HG03457 (cell line): ENCODE measurements around the gene ARHGDIB.

Experiments
- ATAC-seq: cut with Tn5 transposase; IDR thresholded peaks from one replicate; pipeline ENCODE4 v1.9.1; 2021; ENCODE audit warnings: moderate number of reproducible peaks; ENCODE audit not compliant: unreplicated experiment

Gene ARHGDIB

GRCh38 chr12:14984036-14984435 lies 22.6 kb upstream of the ARHGDIB start:
- no peak for ATAC-seq

DNA sequence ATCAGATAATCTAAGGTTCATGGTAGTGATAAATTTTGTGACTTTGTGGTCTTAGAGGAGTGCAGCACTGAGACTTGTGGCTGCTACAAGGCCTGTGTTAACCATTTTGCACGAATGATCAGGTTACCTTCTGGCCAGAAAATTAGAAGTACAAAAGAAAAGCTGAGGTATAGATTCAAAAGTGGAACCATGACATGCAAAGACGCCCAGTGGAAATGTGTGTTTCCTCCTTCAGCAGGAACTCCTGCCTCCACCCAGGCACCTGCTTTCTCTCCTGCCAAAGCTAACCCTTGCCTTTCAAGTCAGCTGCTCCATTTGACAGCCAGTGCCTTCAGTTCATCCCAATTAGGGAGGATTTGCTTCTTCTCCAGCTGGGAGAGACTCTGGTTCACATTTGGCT lies 21.6 kb upstream of the ARHGDIB start:
- ATAC-seq, result no peak

DNA sequence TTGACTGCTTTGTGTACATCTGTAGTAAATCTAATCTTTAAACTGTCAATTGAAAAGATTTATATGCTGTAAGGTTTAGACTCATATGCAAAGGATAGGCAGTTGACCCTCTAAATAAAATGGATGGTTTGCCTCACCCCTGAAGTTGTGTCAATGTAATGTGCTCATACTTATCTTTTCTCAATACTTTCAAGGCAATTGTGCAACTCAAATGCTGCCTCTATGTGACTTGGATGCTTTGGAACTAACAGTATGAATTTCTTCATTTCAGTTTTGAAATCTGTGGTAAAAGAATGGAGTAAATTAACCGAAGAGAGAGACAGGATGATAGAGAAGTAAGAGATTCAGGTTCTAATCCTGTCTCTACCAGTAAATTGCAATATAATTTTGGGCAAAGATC lies 21.2 kb upstream of the ARHGDIB start:
- ATAC-seq, result no peak

GRCh38 chr12:14981049-14981448 lies 19.6 kb upstream of the ARHGDIB start:
- no peak for ATAC-seq

- ATAC-seq, result no peak
These were observed 18.1 kb upstream of the ARHGDIB start for GRCh38 chr12:14979468-14979867.

DNA sequence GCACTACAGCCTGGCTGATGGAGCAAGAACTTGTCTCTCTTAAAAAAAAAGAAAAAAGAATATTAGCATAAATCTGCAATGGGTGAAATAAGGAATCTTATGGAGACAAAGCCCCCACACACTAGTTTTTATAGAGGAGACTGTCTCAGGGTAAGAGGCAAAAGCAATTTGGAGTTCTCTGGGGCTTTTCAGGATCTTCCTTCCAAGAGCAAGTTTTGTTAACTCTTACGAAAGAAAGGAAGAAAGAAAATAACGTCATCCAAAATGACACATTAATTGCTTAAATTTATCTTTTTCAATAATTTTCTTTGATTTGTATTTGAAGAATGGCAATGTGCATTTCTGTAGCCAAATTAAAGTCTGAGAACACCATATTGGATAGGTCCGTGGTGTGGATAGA lies 15.3 kb upstream of the ARHGDIB start:
- no peak for ATAC-seq

DNA sequence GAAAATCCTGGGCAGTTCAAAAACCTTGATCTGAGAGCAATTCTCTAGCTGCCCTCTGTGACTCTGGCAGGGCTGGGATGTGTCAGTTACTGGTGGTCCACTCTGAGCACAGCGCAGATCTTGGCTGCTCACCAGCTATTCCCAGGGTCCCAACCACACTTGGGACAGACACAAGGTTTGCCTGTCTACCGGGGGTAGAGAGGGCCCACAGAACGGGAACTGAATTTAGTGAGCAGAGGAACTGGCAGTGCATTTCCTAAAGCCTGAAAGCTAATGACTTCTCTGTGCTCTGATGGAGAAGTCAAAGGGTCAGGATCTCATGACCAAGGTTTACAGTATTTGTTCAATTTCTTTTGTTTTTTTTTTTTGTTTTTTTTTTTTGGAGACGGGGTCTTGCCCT lies 14.1 kb upstream of the ARHGDIB start:
- ATAC-seq, result no peak

DNA sequence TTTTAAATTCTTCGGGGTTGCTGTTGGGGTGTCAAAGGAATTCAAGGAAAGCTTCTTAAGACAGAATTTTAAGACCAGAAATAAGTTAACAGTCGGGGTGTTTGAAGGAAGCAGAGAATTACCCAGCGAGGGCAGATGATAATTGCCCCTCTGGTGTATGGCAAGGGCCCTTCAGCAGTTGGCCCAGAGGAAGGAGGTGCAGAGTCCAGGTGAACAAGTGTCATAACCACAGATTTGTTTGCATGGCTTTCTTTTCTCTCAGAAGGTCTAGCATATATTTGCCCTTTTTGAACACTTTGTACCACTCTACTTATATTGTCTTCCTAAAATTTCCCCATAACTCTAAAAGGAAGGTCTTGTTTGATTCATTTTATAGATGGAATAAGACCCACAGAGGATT lies 13.2 kb upstream of the ARHGDIB start:
- no peak for ATAC-seq

GRCh38 chr12:14972816-14973215 lies 11.4 kb upstream of the ARHGDIB start, which contains the start of gene PDE6H:
TSS of gene PDE6H (plus strand) at chr12:14973042. CDS start at chr12:14978013, 4,971 bp downstream.
- no peak for ATAC-seq

GRCh38 chr12:14970473-14970872 lies 9.1 kb upstream of the ARHGDIB start:
- ATAC-seq, result no peak

DNA sequence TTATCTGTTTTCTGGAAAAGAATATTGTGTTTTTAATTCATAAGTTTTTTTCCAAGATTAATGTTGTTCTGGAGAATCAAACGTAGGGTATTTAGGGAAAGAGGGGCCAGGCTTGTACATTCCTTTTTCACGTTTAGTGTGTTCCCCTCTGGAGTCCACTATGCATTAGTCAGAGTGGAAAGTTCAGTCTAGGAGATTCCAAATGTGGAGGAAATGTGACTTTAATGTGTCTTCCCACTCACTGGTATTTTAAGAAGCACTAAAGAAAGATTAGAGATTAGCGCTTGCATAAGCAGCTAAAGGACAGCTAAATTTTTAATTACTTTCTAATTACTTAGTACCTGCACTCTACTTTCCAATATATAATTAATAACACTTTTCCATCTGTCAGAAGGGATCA lies 7.1 kb upstream of the ARHGDIB start:
- no peak for ATAC-seq

GRCh38 chr12:14965221-14965620 lies 3.8 kb upstream of the ARHGDIB start:
- ATAC-seq, result no peak

GRCh38 chr12:14964406-14964805 lies 3.0 kb upstream of the ARHGDIB start:
- ATAC-seq, result no peak

DNA sequence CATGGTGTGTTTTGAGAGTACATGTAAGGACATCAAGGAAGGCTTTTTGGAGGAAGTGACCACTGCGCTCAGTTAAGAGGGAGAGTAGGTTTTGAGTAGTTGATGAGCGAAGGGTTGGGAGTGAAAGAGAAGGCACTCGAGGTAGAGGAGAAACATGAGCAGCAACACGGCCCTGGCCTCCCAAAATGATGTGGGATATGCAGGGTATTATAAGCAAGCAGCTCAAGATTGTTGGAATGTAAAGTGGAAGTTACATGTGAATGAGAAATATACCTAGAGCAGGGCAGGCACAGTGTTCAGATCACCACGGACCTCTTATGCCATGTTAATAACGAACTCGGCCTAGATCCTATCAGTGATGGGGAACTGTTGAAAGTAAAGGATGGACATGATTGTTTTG lies 2.1 kb upstream of the ARHGDIB start:
- ATAC-seq, result no peak

DNA sequence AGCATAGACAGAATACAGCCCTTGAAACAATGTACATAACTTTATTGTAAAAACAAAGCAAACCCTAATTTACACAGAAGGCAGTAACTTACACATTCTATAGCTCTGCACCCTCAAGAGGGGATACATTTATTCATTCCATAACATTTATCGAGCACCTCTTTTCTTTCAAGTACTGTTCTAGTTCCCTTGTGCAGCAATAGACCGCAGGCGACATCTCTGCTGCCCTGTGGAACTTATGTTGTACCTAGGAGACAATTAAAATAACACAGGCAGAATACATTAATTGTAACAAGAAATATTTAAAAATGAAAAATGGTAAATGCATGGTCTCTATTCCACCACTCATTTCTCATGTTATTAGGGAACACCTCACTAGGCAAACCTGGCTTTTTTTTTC lies 1.4 kb upstream of the ARHGDIB start:
- ATAC-seq, result no peak

GRCh38 chr12:14962153-14962539 lies 745 bp upstream of the ARHGDIB start:
- ATAC-seq, result no peak

DNA sequence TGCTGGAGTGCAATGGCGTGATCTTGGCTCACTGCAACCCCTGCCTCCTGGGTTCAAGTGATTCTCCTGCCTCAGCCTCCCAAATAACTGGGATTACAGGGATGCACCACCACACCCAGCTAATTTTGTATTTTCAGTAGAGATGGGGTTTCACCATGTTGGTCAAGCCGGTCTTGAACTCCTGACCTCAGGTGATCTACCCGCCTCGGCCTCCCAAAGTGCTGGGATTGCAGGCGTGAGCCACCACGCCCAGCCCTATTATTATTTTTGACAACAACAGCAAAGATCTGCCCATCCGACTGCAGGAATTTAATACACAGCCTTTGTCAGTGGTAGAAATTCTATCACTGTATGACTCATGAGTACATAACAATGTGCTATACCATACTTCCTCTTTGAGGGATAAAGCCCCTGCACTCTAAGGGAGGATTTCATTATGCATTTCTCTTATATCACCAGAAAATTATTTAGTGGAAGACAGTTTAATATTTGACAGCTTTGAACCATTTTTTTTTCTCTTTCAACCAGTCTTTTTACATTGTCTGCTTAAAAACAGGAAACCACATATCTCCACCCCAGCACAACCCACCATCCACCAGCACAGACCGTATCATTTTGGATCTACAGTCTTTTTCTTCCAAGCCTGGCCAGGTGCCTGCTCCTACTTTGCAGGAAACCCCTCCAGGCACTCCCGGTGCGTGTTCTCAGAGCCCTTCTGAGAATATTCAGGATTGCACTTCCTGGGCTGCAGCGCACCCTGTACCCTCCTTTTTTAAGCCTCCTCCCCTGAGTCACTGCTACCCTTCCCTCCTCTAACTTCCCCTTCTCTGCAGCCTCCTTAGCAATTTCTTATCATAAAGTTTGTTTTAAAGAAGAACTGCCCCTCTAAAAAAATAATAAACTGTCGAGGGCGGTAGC lies 594 bp downstream of the ARHGDIB start:
- peak; percentile 32 for ATAC-seq

- ATAC-seq, result no peak
These were observed 1.4 kb downstream of the ARHGDIB start for GRCh38 chr12:14959916-14960496.

DNA sequence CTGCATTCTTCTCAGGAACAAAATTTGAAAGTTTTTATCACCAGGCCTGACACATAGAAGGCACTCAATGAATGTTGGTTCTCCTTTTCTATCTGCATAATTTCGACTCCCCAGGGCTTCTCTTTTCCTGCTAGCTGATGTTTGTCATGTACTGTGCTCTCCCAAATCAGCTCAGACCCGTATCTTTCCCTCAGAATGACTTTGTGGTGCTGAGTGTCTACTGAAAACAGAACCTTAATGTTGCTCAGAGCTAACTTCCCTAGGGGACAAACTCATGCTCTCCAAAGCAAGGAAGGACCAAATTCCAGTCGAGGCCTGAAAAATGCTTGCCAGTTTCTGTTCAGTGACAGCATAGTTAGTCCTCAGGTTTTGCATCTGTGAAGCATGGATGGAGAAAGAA lies 1.9 kb downstream of the ARHGDIB start:
- ATAC-seq, result no peak

DNA sequence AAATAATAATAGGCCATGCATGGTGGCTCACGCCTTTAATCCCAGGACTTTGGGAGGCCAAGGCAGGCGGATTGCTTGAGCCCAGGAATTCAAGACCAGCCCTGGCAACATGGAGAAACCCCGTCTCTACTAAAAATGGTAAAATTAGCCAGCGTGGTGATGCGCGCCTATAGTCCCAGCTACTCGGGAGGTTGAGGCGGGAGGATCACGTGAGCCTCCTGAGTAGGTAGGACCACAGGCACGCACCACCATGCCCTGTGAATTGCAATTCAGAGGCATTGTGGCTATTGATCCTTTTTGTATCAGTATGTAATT lies 2.3 kb downstream of the ARHGDIB start:
- no peak for ATAC-seq

- no peak for ATAC-seq
These were observed 2.9 kb downstream of the ARHGDIB start for GRCh38 chr12:14958361-14959125.
